H9 (cell line): ENCODE data around the gene DUOX1. TPM values are rescaled to one million over a fixed set of nuclear protein-coding genes. Genes with fewer than 3 reads are reported as not detected.

ENCODE experiments used
- DNase-seq: peaks from one replicate; pipeline ENCODE4 v3.0.0-alpha.2; 2017
- H2AFZ ChIP-seq: one replicate; pipeline ENCODE4 v1.6.1; 2013; ENCODE audit warnings: mild to moderate bottlenecking, low read length, control low read depth, moderate library complexity
- H2AK5ac ChIP-seq: 2 replicates; pipeline ENCODE4 v1.6.1; 2013; ENCODE audit warnings: low read length, control low read depth, mixed read lengths; ENCODE audit not compliant: insufficient read length
- H2BK120ac ChIP-seq: one replicate; pipeline ENCODE4 v1.6.1; 2013; ENCODE audit warnings: low read depth, mild to moderate bottlenecking, low read length, control low read depth, inconsistent platforms; ENCODE audit not compliant: poor library complexity, severe bottlenecking
- H2BK12ac ChIP-seq: 2 replicates; pipeline ENCODE4 v1.6.1; 2013; ENCODE audit warnings: low read length, control low read depth, mixed read lengths, low read depth; ENCODE audit not compliant: insufficient read length
- H2BK15ac ChIP-seq: 2 replicates; pipeline ENCODE4 v1.6.1; 2013; ENCODE audit warnings: low read depth, low read length, control low read depth
- H2BK20ac ChIP-seq: one replicate; pipeline ENCODE4 v1.6.1; 2013; ENCODE audit warnings: low read depth, mild to moderate bottlenecking, low read length, control low read depth, inconsistent platforms; ENCODE audit not compliant: poor library complexity, severe bottlenecking
- H2BK5ac ChIP-seq: 2 replicates; pipeline ENCODE4 v1.6.1; 2013; ENCODE audit warnings: low read length, control low read depth, mixed read lengths; ENCODE audit not compliant: insufficient read length
- H3K14ac ChIP-seq: 2 replicates; pipeline ENCODE4 v1.6.1; 2013; ENCODE audit warnings: low read length, control low read depth; ENCODE audit not compliant: insufficient read depth
- H3K18ac ChIP-seq: 2 replicates; pipeline ENCODE4 v1.6.1; 2013; ENCODE audit warnings: low read depth, mild to moderate bottlenecking, mixed read lengths, low read length, control low read depth; ENCODE audit not compliant: insufficient read length
- H3K23ac ChIP-seq: 2 replicates; pipeline ENCODE4 v1.6.1; 2013; ENCODE audit warnings: low read length, control low read depth, mixed read lengths, low read depth; ENCODE audit not compliant: insufficient read length
- H3K23me2 ChIP-seq: 2 replicates; pipeline ENCODE4 v1.6.1; 2013; ENCODE audit warnings: low read depth, mild to moderate bottlenecking, mixed read lengths, low read length, control low read depth; ENCODE audit not compliant: insufficient read length, poor library complexity, severe bottlenecking
- H3K27ac ChIP-seq: 2 replicates; pipeline ENCODE4 v1.5.1; 2013; ENCODE audit warnings: low read length, control low read depth, mixed read lengths, low read depth; ENCODE audit not compliant: insufficient read length
- H3K27me3 ChIP-seq: 2 replicates; pipeline ENCODE4 v1.6.1; 2013; ENCODE audit warnings: low read length, control low read depth, inconsistent platforms; ENCODE audit not compliant: insufficient read depth
- H3K4ac ChIP-seq: 2 replicates; pipeline ENCODE4 v1.6.1; 2013; ENCODE audit warnings: low read depth, mild to moderate bottlenecking, control low read depth, inconsistent platforms, low read length, moderate library complexity
- H3K4me1 ChIP-seq: 2 replicates; pipeline ENCODE4 v1.6.1; 2013; ENCODE audit warnings: low read length, control low read depth, inconsistent platforms; ENCODE audit not compliant: insufficient read depth
- H3K4me2 ChIP-seq: 2 replicates; pipeline ENCODE4 v1.6.1; 2013; ENCODE audit warnings: low read length, control low read depth, mixed read lengths; ENCODE audit not compliant: insufficient read length, insufficient read depth
- H3K56ac ChIP-seq: 2 replicates; pipeline ENCODE4 v1.6.1; 2013; ENCODE audit warnings: low read depth, mild to moderate bottlenecking, mixed read lengths, low read length, control low read depth; ENCODE audit not compliant: insufficient read length
- H3K79me1 ChIP-seq: 2 replicates; pipeline ENCODE4 v1.6.1; 2013; ENCODE audit warnings: low read depth, mild to moderate bottlenecking, moderate library complexity, low read length, control low read depth, inconsistent platforms; ENCODE audit not compliant: insufficient read depth, poor library complexity, severe bottlenecking
- H3K79me2 ChIP-seq: 2 replicates; pipeline ENCODE4 v1.6.1; 2013; ENCODE audit warnings: low read length, control low read depth, inconsistent platforms; ENCODE audit not compliant: insufficient read depth
- H3K9ac ChIP-seq: 2 replicates; pipeline ENCODE4 v1.6.1; 2013; ENCODE audit warnings: low read length, control low read depth, mixed read lengths; ENCODE audit not compliant: insufficient read length; ENCODE audit errors: extremely low read depth
- H3K9me3 ChIP-seq: one replicate; pipeline ENCODE4 v1.6.1; 2013; ENCODE audit warnings: low read depth, low read length, inconsistent platforms; ENCODE audit not compliant: control insufficient read depth
- H3T11ph ChIP-seq: one replicate; pipeline ENCODE4 v1.6.1; 2013; ENCODE audit warnings: mild to moderate bottlenecking, low read length, control low read depth, inconsistent platforms
- H4K20me1 ChIP-seq: one replicate; pipeline ENCODE4 v1.6.1; 2013; ENCODE audit not compliant: control insufficient read depth, insufficient read length, insufficient read depth
- H4K5ac ChIP-seq: 2 replicates; pipeline ENCODE4 v1.6.1; 2013; ENCODE audit warnings: low read depth, mild to moderate bottlenecking, mixed read lengths, low read length, control low read depth; ENCODE audit not compliant: insufficient read length
- H4K8ac ChIP-seq: replicated peaks from 2 replicates; pipeline ENCODE4 v1.6.1; 2013; ENCODE audit warnings: low read length, control low read depth, mixed read lengths, low read depth; ENCODE audit not compliant: insufficient read length
- H4K91ac ChIP-seq: 2 replicates; pipeline ENCODE4 v1.6.1; 2013; ENCODE audit warnings: low read depth, mild to moderate bottlenecking, moderate library complexity, mixed read lengths, low read length, control low read depth; ENCODE audit not compliant: insufficient read length
- H3K27ac Mint-ChIP-seq, 3 experiments: 2 replicates in 2 of 3; 3 replicates in 1 of 3; pipeline ENCODE4 v1.8.0; 2020 to 2021; ENCODE audit warnings: mixed read lengths in 3 of 3, mild to moderate bottlenecking in 1 of 3, moderate library complexity in 1 of 3
- H3K27me3 Mint-ChIP-seq: 2 replicates; pipeline ENCODE4 v1.8.0; 2021; ENCODE audit warnings: low read depth, mild to moderate bottlenecking, moderate library complexity, mixed read lengths
- H3K36me3 Mint-ChIP-seq, 3 experiments: 2 replicates in 2 of 3; 3 replicates in 1 of 3; pipeline ENCODE4 v1.8.0; 2020 to 2021; ENCODE audit warnings: low read depth in 3 of 3, mixed read lengths in 3 of 3; ENCODE audit not compliant: insufficient read depth in 1 of 3
- H3K4me1 Mint-ChIP-seq, 2 experiments: 2 replicates each; pipeline ENCODE4 v1.8.0; 2020; ENCODE audit warnings: mixed read lengths in 2 of 2
- H3K4me3 Mint-ChIP-seq, 2 experiments: 2 replicates in 1 of 2; 3 replicates in 1 of 2; pipeline ENCODE4 v1.8.0; 2020 to 2021; ENCODE audit warnings: mild to moderate bottlenecking in 2 of 2, mixed read lengths in 2 of 2, moderate library complexity in 1 of 2
- H3K9me3 Mint-ChIP-seq, 2 experiments: 2 replicates in 1 of 2; 3 replicates in 1 of 2; pipeline ENCODE4 v1.8.0; 2020; ENCODE audit warnings: mild to moderate bottlenecking in 2 of 2, mixed read lengths in 2 of 2, moderate library complexity in 1 of 2
- CTCF ChIP-seq: fragments of 200-600 bp; sonication (generic); conservative IDR thresholded peaks from 3 replicates; pipeline ENCODE4 v1.8.0; 2021; ENCODE audit warnings: antibody characterized with exemption, mild to moderate bottlenecking
- WGBS: extraction: QIAGEN DNeasy Blood & Tissue Kit; methylation state at CpG from one replicate; pipeline ENCODE4 v1.1.7; 2013; ENCODE audit warnings: missing lambda C conversion rate, low lambda C conversion rate, mixed read lengths; ENCODE audit not compliant: insufficient read length; ENCODE audit errors: extremely low coverage; 5-methylcytosine and 5-hydroxymethylcytosine counted together
- total RNA-seq: library from RNA; stranded (reverse); gene quantifications from 2 replicates; pipeline ENCODE4 v1.2.1, GENCODE V29; 2021

Gene DUOX1
- total RNA-seq, 1 experiment from 2014 or later = 2.6 TPM

- Histone ChIP-seq H3K4me1 (peaks cover 2% of the 10 kb centered on the region; the same call in 1 of the 2 replicates), H3K79me1 (no peaks in the 10 kb centered on the region), H3K14ac (no peak overlapping the region), H3K23ac (no peak overlapping the region), H4K5ac (no peak overlapping the region), H3T11ph (no peak overlapping the region), H2BK5ac (no peak overlapping the region), H3K27ac (no peak overlapping the region), H2BK15ac (no peak overlapping the region), H2AK5ac (no peak overlapping the region), H4K8ac (no peak overlapping the region), H3K23me2 (no peaks in the 10 kb centered on the region), H2BK120ac (no peak overlapping the region), H3K27me3 (no peaks in the 10 kb centered on the region), H3K9me3 (no peaks in the 10 kb centered on the region), H3K56ac (no peak overlapping the region), H4K91ac (no peak overlapping the region), H4K20me1 (no peaks in the 10 kb centered on the region), H3K9ac (no peak overlapping the region), H3K4ac (no peak overlapping the region), H2BK20ac (no peak overlapping the region), H3K4me2 (no peak overlapping the region), H3K79me2 (no peaks in the 10 kb centered on the region), H2BK12ac (no peak overlapping the region), H2AFZ (no peak overlapping the region), H3K18ac (no peak overlapping the region)
- no peaks in the 10 kb centered on the region for H3K36me3 Mint-ChIP-seq
- H3K4me3 Mint-ChIP-seq = no peak overlapping the region
- peaks cover 19% of the 10 kb centered on the region for H3K27me3 Mint-ChIP-seq
- peaks cover 13 to 23% of the 10 kb centered on the region in 2 experiments for H3K4me1 Mint-ChIP-seq
- no peaks in the 10 kb centered on the region; a peak in 1 of 5 replicates for H3K9me3 Mint-ChIP-seq
- no CpG with 5 or more reads among the region's 8 CpGs for whole genome bisulfite sequencing
- no peak for DNase-seq
- no peak for TF ChIP-seq CTCF
- no peak overlapping the region for H3K27ac Mint-ChIP-seq
Observed at GRCh38 chr15:45155739-45156138, 25.9 kb downstream of the DUOX1 start.
